ENCODE data around the gene ODC1. TPM values are rescaled to one million over a fixed set of nuclear protein-coding genes. Genes with fewer than 3 reads are reported as not detected.
"Not testable (repeated sequence)": the region's sequence is repeated elsewhere in the genome, so short reads cannot be mapped to it uniquely, and the experiment has no call there.

The ODC1 gene
- total RNA-seq, 2 donors from 2014 or later = 72.0 to 73.5 TPM

DNA sequence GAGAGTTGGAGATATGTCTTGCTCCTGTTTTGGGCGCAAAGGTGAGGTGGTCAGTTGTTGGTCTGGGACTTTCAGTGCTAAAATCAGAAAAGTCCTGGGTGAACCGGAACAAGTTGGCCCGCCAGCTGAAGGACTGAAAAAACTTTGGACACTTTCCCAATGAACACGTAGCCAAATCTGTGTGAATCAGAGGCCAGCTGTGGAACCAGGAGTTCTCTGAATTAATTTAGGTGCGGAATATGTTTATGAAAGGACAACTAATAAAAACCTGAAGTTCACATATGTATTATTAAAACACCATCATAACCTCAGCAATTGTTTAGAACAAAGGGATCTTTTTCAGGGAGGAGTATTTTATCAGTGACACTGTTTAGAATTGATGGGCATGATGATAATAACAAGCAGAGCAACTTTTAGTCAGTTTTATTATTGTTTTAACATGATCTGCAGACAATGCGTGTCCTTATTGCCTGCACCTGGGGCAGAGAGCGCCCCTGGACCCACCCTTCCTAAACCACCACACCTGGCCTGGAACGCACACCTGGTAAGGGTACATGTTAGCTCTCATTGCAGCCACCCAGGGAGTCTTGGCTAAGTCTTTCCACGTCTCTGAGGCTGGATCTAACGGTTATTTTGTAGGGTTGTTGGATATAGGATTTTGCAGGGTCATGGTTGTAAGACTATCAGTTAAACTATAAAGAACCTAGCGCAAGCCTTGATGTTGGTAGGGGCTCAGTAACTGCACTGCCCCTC lies 9.9 kb upstream of the ODC1 start:
- ATAC-seq (replicated peaks in 1 of 2) (no peak), DNase-seq (no peak)
- Mint-ChIP-seq H3K36me3 (ENCODE audit: insufficient read depth in 2 of 2) (no peaks in the 10 kb centered on the region), H3K27me3 (ENCODE audit: low read depth) (no peaks in the 10 kb centered on the region), H3K9me3 (no peaks in the 10 kb centered on the region), H3K4me3 (no peak overlapping the region), H3K4me1 (ENCODE audit: low read depth) (no peaks in the 10 kb centered on the region), H3K27ac (no peak overlapping the region)

DNA sequence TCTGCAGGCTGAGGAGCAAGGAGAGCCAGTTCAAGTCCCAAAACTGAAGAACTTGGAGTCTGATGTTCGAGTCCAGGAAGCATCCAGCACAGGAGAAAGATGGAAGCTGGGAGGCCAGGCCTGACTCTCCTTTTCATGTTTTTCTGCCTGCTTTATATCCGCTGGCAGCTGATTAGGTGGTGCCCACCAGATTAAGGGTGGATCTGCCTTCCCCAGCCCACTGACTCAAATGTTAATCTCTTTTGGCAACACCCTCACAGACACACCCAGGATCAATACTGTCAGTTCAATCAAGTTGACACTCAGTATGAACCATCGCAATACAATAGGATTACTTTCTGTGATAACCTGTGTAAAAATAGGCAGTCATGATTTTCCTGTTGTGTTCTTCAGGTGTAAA lies 9.1 kb upstream of the ODC1 start:
- H3K4me1 Mint-ChIP-seq (ENCODE audit: low read depth); DNase-seq; H3K36me3 Mint-ChIP-seq (ENCODE audit: insufficient read depth in 2 of 2); H3K4me3 Mint-ChIP-seq; H3K27ac Mint-ChIP-seq; ATAC-seq (replicated peaks in 1 of 2); H3K27me3 Mint-ChIP-seq (ENCODE audit: low read depth); H3K9me3 Mint-ChIP-seq: not testable (repeated sequence)

DNA sequence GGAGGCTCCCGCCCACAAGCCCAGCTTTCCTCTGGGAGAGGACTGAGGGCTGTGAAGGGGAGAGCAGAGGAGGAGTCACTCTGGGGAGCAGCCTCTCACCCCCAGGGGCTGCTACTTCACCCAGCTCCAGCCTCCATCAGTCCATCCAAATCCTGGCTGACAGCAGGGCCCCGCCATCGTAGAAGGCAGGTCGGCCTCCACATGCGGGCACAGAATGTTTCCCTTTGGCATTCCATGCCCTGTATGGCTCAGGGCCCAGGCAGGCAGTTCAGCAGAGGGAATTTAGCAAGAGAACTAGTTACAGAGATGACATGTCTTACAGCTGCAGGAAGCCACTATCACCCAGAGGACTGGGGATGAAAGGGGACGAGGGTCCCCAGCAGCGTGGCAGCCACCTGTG lies 6.4 kb upstream of the ODC1 start:
- DNase-seq (no peak), ATAC-seq (replicated peaks in 1 of 2) (no peak)
- H3K27me3 Mint-ChIP-seq (ENCODE audit: low read depth) = no peaks in the 10 kb centered on the region
- no peak overlapping the region for H3K4me3 Mint-ChIP-seq
- no peaks in the 10 kb centered on the region for H3K36me3 Mint-ChIP-seq (ENCODE audit: insufficient read depth in 2 of 2)
- no peak overlapping the region for H3K27ac Mint-ChIP-seq
- peaks cover 15% of the 10 kb centered on the region for H3K4me1 Mint-ChIP-seq (ENCODE audit: low read depth)
- H3K9me3 Mint-ChIP-seq = no peaks in the 10 kb centered on the region

DNA sequence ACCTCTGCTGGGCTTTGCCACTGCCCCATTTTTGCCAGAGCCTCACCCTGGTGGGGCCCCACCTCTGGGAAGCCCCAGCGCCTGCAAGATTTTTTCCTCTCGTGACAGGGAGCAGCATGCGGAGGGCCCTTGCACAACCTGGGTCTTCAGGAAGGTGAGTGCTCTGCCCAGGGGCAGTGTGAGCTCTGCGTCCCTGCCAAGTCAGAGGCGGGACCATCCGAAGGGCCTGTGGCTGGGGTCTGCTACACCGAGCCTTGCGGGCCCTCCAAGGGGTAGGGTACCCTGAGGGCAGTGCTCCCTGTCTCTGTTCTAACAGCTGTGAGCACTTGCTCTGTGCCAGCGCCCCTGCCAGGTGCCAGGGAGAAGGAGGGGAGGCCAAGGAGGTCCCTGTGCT lies 5.8 kb upstream of the ODC1 start:
- H3K27me3 Mint-ChIP-seq (ENCODE audit: low read depth) = no peaks in the 10 kb centered on the region
- DNase-seq = no peak
- H3K4me1 Mint-ChIP-seq (ENCODE audit: low read depth) = peaks cover 21% of the 10 kb centered on the region
- H3K9me3 Mint-ChIP-seq = no peaks in the 10 kb centered on the region
- ATAC-seq (replicated peaks in 1 of 2) = no peak
- H3K36me3 Mint-ChIP-seq (ENCODE audit: insufficient read depth in 2 of 2) = no peaks in the 10 kb centered on the region
- no peak overlapping the region for H3K4me3 Mint-ChIP-seq
- H3K27ac Mint-ChIP-seq = no peak overlapping the region

- DNase-seq = no peak
- peaks cover 21% of the 10 kb centered on the region for H3K4me1 Mint-ChIP-seq (ENCODE audit: low read depth)
- no peak overlapping the region for H3K27ac Mint-ChIP-seq
- H3K9me3 Mint-ChIP-seq = no peaks in the 10 kb centered on the region
- no peaks in the 10 kb centered on the region for H3K27me3 Mint-ChIP-seq (ENCODE audit: low read depth)
- H3K36me3 Mint-ChIP-seq (ENCODE audit: insufficient read depth in 2 of 2) = no peaks in the 10 kb centered on the region
- no peak for ATAC-seq (replicated peaks in 1 of 2)
- no peak overlapping the region for H3K4me3 Mint-ChIP-seq
Measured at GRCh38 chr2:10452956-10453904, 5.1 kb upstream of the ODC1 start.

DNA sequence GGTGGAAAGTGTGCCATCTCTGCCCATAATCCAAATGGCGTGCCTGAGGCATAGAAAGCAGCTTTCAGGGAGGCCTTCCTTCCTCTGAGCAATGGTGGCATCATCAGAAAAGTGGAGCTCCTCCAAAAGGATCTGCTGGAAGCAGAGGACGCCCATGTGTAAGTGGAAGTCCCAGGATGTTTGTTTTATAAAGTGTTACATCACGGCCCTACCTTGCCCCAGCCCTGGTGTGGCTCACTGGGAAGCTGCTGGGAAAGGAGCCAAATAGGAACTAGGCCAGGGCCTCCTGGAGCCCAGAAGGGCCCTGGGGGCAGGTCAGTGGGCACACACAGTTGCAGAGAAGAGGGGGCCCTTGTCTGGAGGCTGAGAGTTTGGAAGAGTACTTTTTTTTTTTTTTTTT lies 4.2 kb upstream of the ODC1 start:
- Mint-ChIP-seq H3K27ac (no peak overlapping the region), H3K9me3 (no peaks in the 10 kb centered on the region), H3K27me3 (ENCODE audit: low read depth) (no peaks in the 10 kb centered on the region), H3K36me3 (ENCODE audit: insufficient read depth in 2 of 2) (no peaks in the 10 kb centered on the region), H3K4me1 (ENCODE audit: low read depth) (peaks cover 24% of the 10 kb centered on the region), H3K4me3 (no peak overlapping the region)
- DNase-seq (no peak), ATAC-seq (replicated peaks in 1 of 2) (no peak)

- DNase-seq (no peak), ATAC-seq (replicated peaks in 1 of 2) (no peak)
- Mint-ChIP-seq H3K36me3 (ENCODE audit: insufficient read depth in 2 of 2) (no peaks in the 10 kb centered on the region), H3K9me3 (no peaks in the 10 kb centered on the region), H3K4me1 (ENCODE audit: low read depth) (peaks cover 28% of the 10 kb centered on the region), H3K27me3 (ENCODE audit: low read depth) (no peaks in the 10 kb centered on the region), H3K27ac (no peak overlapping the region), H3K4me3 (no peak overlapping the region)
Measured at GRCh38 chr2:10451819-10452218, 3.7 kb upstream of the ODC1 start.

DNA sequence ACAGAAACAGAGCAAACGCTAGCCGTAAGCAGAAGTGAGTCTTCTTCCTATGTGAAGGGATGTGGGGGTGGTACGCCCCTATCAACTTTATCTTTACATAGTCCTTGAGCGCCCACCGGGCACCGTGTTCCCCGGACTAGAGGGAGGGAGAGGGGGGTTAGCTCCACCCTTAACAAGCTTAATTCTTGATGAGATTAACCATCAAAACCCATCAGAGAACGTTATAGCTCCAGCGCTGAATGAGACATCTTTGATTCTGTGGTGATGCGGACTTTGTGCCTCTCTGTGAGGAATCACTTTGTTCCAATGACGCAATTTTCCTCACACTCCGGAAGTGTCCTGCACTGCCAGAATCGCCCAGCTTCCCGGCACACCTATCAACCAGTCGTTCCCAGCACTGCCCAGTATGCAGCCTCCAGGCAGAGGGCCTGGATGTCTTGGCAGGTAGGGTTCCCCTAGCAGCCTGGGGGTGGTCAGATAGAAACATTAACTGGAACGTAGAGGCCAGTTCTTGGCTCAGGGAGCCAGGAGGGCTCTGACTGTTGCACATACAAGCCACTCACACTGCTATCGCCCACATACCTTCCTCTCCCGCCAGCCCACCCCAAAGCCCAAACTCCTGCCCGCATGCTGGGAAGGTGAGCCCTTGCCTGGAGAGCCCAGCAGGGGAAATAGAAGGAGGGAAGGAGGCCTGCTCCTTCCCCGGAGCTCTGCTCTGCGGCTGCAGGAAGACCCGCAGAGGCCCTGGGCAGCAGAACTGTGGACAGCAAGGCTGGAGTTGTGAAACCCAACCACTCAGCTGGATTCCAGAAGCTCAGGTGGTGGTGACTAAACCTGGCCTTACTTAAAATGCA lies 1.9 kb upstream of the ODC1 start:
- Mint-ChIP-seq H3K9me3 (no peaks in the 10 kb centered on the region), H3K4me3 (peak overlapping the region; percentile 84 to 86), H3K27ac (no peak overlapping the region), H3K27me3 (ENCODE audit: low read depth) (no peaks in the 10 kb centered on the region), H3K36me3 (ENCODE audit: insufficient read depth in 2 of 2) (no peaks in the 10 kb centered on the region), H3K4me1 (ENCODE audit: low read depth) (peaks cover 44% of the 10 kb centered on the region)
- no peak for ATAC-seq (replicated peaks in 1 of 2)
- no peak for DNase-seq

DNA sequence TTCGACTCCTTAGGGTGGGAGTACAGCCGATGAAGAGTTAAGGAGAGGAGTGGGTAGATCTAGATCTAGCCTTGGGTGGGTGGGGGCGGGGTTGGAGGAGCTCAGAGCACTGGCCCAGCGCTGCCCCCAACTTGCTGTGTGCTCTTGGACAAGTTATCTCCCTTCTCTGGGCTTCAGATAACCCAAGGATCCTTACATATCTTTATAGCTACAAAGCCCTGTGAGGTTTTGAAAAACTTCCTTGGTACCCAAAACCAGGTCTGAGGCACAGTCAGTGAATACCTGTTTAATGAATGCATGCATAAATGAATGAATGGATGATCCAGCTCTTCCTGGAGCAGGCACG lies 1.3 kb upstream of the ODC1 start:
- DNase-seq = no peak
- peak overlapping the region; percentile 85 for H3K27ac Mint-ChIP-seq
- no peaks in the 10 kb centered on the region for H3K9me3 Mint-ChIP-seq
- no peaks in the 10 kb centered on the region for H3K27me3 Mint-ChIP-seq (ENCODE audit: low read depth)
- ATAC-seq (replicated peaks in 1 of 2) = no peak
- H3K4me1 Mint-ChIP-seq (ENCODE audit: low read depth) = peaks cover 50% of the 10 kb centered on the region
- H3K36me3 Mint-ChIP-seq (ENCODE audit: insufficient read depth in 2 of 2) = peaks cover 0 to under 1% of the 10 kb centered on the region in 2 donors
- peak overlapping the region; percentile 84 to 86 for H3K4me3 Mint-ChIP-seq

DNA sequence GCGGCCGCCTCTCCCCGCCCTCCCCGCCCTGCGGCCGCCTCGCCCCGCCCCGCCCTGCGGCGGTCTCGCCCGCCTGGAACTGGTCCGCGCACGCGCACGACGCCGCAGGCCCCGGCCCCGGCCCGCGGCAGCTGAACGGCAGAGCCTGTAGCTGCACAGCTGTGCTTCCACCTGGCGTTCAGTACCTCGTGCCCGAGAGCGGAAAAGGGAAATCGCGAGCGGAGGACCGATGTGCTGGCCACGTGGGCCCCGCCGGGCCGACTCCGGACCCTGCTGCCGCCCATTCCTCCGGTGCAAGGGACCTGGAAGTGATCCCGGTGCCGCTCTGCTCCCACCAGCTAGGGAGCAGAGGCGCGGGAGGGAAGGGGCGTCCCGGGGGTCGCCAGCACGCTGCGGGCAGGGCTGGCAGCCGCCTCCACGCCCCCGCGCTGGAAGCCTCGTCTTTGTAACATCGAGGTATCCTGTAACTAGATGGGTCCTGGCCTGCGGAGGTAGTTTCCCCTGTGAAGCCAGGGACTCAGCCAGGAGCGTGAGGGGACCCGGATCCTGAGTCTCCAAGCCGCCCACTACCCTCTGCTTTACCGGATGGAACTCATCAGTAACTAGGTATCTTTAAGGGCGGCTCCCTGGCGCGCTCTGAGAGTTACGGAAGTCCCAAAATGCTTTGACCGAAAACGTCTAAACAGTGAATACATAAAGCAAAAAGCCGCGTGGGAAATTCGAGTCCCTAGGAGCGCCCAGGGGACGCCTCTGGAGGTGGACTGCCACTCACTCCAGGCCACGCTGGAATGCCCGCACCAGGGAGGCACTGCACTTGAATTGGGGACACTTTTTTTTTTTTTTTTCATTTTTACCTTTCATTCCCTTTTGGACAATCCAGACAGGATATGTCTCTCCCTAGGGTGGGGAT lies 704 bp upstream of the ODC1 start:
- Mint-ChIP-seq H3K4me1 (ENCODE audit: low read depth) (peaks cover 56% of the 10 kb centered on the region), H3K4me3 (peak overlapping the region; percentile 84 to 86)
- DNase-seq = peak; percentile 93 to 96

GRCh38 chr2:10447300-10447894 lies 730 bp downstream of the ODC1 start:
- peaks cover 71% of the 10 kb centered on the region for H3K4me1 Mint-ChIP-seq (ENCODE audit: low read depth)
- peak in 1 of 2 donors; percentile 67 for DNase-seq

More for the DNA sequence above, 704 bp upstream of the ODC1 start:
- peak; percentile 62 to 63 for ATAC-seq (replicated peaks in 1 of 2)
- Mint-ChIP-seq H3K9me3 (no peaks in the 10 kb centered on the region), H3K27ac (peak overlapping the region; percentile 85), H3K36me3 (ENCODE audit: insufficient read depth in 2 of 2) (peaks cover 5 to 6% of the 10 kb centered on the region in 2 donors), H3K27me3 (ENCODE audit: low read depth) (no peaks in the 10 kb centered on the region)

DNA sequence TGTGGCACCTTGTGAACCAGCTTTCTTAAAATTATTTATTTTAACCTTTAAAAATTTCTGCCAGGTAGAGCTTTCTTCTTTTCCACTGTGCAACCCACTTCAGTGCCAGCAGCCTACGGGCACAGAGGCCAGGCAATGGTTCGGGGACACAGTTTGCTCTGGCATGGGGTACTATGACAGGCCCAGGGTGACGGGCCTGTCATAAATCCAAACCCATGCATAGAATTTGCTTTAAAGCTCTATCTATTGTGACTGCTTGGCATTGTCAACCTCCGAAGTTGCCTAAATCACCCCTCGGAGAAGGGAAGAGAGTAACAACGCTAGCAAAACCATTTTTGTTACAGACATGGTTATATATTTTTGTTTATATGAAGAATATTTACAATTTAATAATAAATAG lies 1.5 kb downstream of the ODC1 start:
- DNase-seq (no peak), ATAC-seq (replicated peaks in 1 of 2) (no peak)
- Mint-ChIP-seq H3K36me3 (ENCODE audit: insufficient read depth in 2 of 2) (peaks cover 13 to 25% of the 10 kb centered on the region in 2 donors), H3K27ac (no peak overlapping the region), H3K27me3 (ENCODE audit: low read depth) (no peaks in the 10 kb centered on the region), H3K9me3 (no peaks in the 10 kb centered on the region), H3K4me1 (ENCODE audit: low read depth) (peaks cover 77% of the 10 kb centered on the region), H3K4me3 (peak overlapping the region; percentile 55 to 71)

More at GRCh38 chr2:10447300-10447894, 730 bp downstream of the ODC1 start:
- H3K36me3 Mint-ChIP-seq (ENCODE audit: insufficient read depth in 2 of 2) = peaks cover 9 to 17% of the 10 kb centered on the region in 2 donors
- H3K27ac Mint-ChIP-seq = peak overlapping the region; percentile 81
- no peaks in the 10 kb centered on the region for H3K9me3 Mint-ChIP-seq
- peak overlapping the region; percentile 86 to 90 for H3K4me3 Mint-ChIP-seq
- peak; percentile 27 to 30 for ATAC-seq (replicated peaks in 1 of 2)
- no peaks in the 10 kb centered on the region for H3K27me3 Mint-ChIP-seq (ENCODE audit: low read depth)

Data from activated T-cell treated with anti-CD3 and anti-CD28 coated beads, Interleukin-2, amount 50 U/mL, for 72 hours (primary cell).